ENCODE data around the gene SOS2. TPM values are rescaled to one million over a fixed set of nuclear protein-coding genes. Genes with fewer than 3 reads are reported as not detected.
A peak's percentile ranks its signal among the peaks of the same experiment; 100 is the strongest.

The SOS2 gene
- total RNA-seq, 6 donors from 2014 or later, result 21.3 to 47.1 (median 29.6) TPM

GRCh38 chr14:50263321-50263720 lies 31.9 kb upstream of the SOS2 start:
- DNase-seq, result no peak
- TF ChIP-seq, protein P1, sequence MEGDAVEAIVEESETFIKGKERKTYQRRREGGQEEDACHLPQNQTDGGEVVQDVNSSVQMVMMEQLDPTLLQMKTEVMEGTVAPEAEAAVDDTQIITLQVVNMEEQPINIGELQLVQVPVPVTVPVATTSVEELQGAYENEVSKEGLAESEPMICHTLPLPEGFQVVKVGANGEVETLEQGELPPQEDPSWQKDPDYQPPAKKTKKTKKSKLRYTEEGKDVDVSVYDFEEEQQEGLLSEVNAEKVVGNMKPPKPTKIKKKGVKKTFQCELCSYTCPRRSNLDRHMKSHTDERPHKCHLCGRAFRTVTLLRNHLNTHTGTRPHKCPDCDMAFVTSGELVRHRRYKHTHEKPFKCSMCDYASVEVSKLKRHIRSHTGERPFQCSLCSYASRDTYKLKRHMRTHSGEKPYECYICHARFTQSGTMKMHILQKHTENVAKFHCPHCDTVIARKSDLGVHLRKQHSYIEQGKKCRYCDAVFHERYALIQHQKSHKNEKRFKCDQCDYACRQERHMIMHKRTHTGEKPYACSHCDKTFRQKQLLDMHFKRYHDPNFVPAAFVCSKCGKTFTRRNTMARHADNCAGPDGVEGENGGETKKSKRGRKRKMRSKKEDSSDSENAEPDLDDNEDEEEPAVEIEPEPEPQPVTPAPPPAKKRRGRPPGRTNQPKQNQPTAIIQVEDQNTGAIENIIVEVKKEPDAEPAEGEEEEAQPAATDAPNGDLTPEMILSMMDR (IDR thresholded peaks at IDR 0.05), result no peak
- TF ChIP-seq POLR2AphosphoS5 (IDR thresholded peaks at IDR 0.05) (no peak), EP300 (IDR thresholded peaks at IDR 0.05) (no peak), POLR2A (IDR thresholded peaks at IDR 0.05) (no peak)
- H3K9me3 ChIP-seq, result no peaks in the 10 kb centered on the region
- no peaks in the 10 kb centered on the region for H3K4me1 ChIP-seq
- no peak for ATAC-seq (ENCODE audit: low FRiP score in 2 of 2)
- no peaks in the 10 kb centered on the region for H3K27me3 ChIP-seq
- 83 to 89% methylated on average over 4 of the region's 4 CpGs for WGBS, 2 donors
- no peak overlapping the region for H3K4me3 ChIP-seq
- H3K27ac ChIP-seq, result no peak overlapping the region
- peaks cover 0 to 6% (median 0%) of the 10 kb centered on the region in 4 donors for H3K36me3 ChIP-seq

DNA sequence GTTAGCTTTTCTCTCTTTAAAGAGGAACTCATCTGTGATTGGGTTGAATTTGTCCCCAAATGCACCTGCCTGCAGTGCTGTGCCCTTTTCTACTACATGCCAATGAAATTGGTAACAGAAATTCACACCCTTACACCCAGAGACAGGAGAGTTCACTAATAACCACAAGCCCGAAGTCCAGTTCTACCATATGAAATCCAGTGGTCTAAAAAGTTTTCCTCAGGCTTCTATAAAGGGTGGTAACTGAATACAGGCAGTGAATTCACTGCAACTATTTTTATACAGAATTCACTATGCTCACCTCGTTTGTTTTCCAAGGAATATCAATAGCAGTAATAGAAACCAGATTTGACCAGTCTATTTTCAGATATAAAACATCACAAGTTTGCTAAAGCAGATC lies 31.5 kb upstream of the SOS2 start:
- no peaks in the 10 kb centered on the region for H3K27me3 ChIP-seq
- no peak overlapping the region for H3K27ac ChIP-seq
- peaks cover 0 to 6% (median 0%) of the 10 kb centered on the region in 4 donors for H3K36me3 ChIP-seq
- H3K9me3 ChIP-seq, result no peaks in the 10 kb centered on the region
- TF ChIP-seq, protein P1 (IDR thresholded peaks at IDR 0.05), result no peak
- no peak for TF ChIP-seq POLR2A (IDR thresholded peaks at IDR 0.05)
- ATAC-seq (ENCODE audit: low FRiP score in 2 of 2) (no peak), DNase-seq (no peak)
- H3K4me1 ChIP-seq, result no peaks in the 10 kb centered on the region
- whole genome bisulfite sequencing, 2 donors, result 88 to 92% methylated on average over 2 of the region's 2 CpGs
- no peak overlapping the region for H3K4me3 ChIP-seq

- no peak for DNase-seq
- H3K9me3 ChIP-seq, result no peaks in the 10 kb centered on the region
- no peaks in the 10 kb centered on the region for H3K27me3 ChIP-seq
- peak in 1 of 2 donors; percentile 64 for ATAC-seq (ENCODE audit: low FRiP score in 2 of 2)
- H3K36me3 ChIP-seq, result peaks cover 0 to 6% (median 0%) of the 10 kb centered on the region in 4 donors
- H3K4me3 ChIP-seq, result no peak overlapping the region
- no peak overlapping the region for H3K27ac ChIP-seq
- no peaks in the 10 kb centered on the region for H3K4me1 ChIP-seq
- 50 to 55% methylated on average over 3 of the region's 3 CpGs for WGBS, 2 donors
- no peak for TF ChIP-seq POLR2AphosphoS5 (IDR thresholded peaks at IDR 0.05)
- TF ChIP-seq, protein P1 (IDR thresholded peaks at IDR 0.05), result peak in 4 of 6 experiments; percentile 17 to 41 (median 38)
These were observed 29.1 kb upstream of the SOS2 start for GRCh38 chr14:50260511-50260910.

GRCh38 chr14:50260072-50260471 lies 28.7 kb upstream of the SOS2 start:
- Histone ChIP-seq H3K4me3 (no peak overlapping the region), H3K36me3 (peaks cover 0 to 6% (median 0%) of the 10 kb centered on the region in 4 donors), H3K27me3 (no peaks in the 10 kb centered on the region), H3K27ac (no peak overlapping the region), H3K9me3 (no peaks in the 10 kb centered on the region), H3K4me1 (no peaks in the 10 kb centered on the region)
- DNase-seq, result no peak
- 84 to 86% methylated on average over 3 of the region's 3 CpGs for WGBS, 2 donors
- no peak for ATAC-seq (ENCODE audit: low FRiP score in 2 of 2)
- TF ChIP-seq EP300 (IDR thresholded peaks at IDR 0.05) (no peak), POLR2AphosphoS5 (IDR thresholded peaks at IDR 0.05) (no peak), POLR2A (IDR thresholded peaks at IDR 0.05) (no peak)
- TF ChIP-seq, protein P1 (IDR thresholded peaks at IDR 0.05), result no peak

GRCh38 chr14:50257732-50258131 lies 26.4 kb upstream of the SOS2 start:
- no peaks in the 10 kb centered on the region for H3K4me1 ChIP-seq
- H3K36me3 ChIP-seq, result no peaks in the 10 kb centered on the region
- ATAC-seq (ENCODE audit: low FRiP score in 2 of 2) (no peak), DNase-seq (no peak)
- no peak overlapping the region for H3K27ac ChIP-seq
- H3K27me3 ChIP-seq, result no peaks in the 10 kb centered on the region
- no peak overlapping the region for H3K4me3 ChIP-seq
- TF ChIP-seq POLR2AphosphoS5 (IDR thresholded peaks at IDR 0.05) (no peak), EP300 (IDR thresholded peaks at IDR 0.05) (no peak), POLR2A (IDR thresholded peaks at IDR 0.05) (no peak)
- TF ChIP-seq, protein P1 (IDR thresholded peaks at IDR 0.05), result no peak
- WGBS, 2 donors, result 41 to 43% methylated on average over 2 of the region's 2 CpGs
- no peaks in the 10 kb centered on the region for H3K9me3 ChIP-seq

All from upper lobe of left lung (tissue), 6 donors.